ENCODE data around the gene CSNK1A1.

- no peak for TF ChIP-seq CTCF (IDR thresholded peaks at IDR 0.05)
- TF ChIP-seq ZFX (IDR thresholded peaks at IDR 0.05; ENCODE audit: borderline replicate concordance) = no peak
Observed at GRCh38 chr5:149464796-149465489, 86.3 kb downstream of the CSNK1A1 start.

All from 22Rv1 (cell line).